Activated naive CD4-positive, alpha-beta T cell treated with anti-CD3 and anti-CD28 coated beads for 36 hours (primary cell): ENCODE measurements around the gene IDH3G. TPM values are rescaled to one million over a fixed set of nuclear protein-coding genes. Genes with fewer than 3 reads are reported as not detected.

Experiments used
- CTCF ChIA-PET: fragments of 350-600 bp; sonication (Branson Sonifier 250); formaldehyde crosslinking; loops from one replicate; lab custom pipeline; 2021; ENCODE audit warnings: antibody characterized with exemption; lab: Charles Lee
- DNase-seq: peaks from one replicate; pipeline ENCODE4 v3.0.0-alpha.2; 2020
- H3K27ac Mint-ChIP-seq: one replicate; pipeline ENCODE4 v1.8.0; 2021; ENCODE audit warnings: mild to moderate bottlenecking, mixed read lengths
- H3K27me3 Mint-ChIP-seq: one replicate; pipeline ENCODE4 v1.8.0; 2021; ENCODE audit warnings: low read depth, mixed read lengths
- H3K36me3 Mint-ChIP-seq: one replicate; pipeline ENCODE4 v1.8.0; 2021; ENCODE audit warnings: low read depth, mixed read lengths
- H3K4me1 Mint-ChIP-seq: one replicate; pipeline ENCODE4 v1.8.0; 2021; ENCODE audit warnings: low read depth, mixed read lengths
- H3K4me3 Mint-ChIP-seq: one replicate; pipeline ENCODE4 v1.8.0; 2021; ENCODE audit warnings: mild to moderate bottlenecking, moderate library complexity, mixed read lengths
- H3K9me3 Mint-ChIP-seq: one replicate; pipeline ENCODE4 v1.8.0; 2021; ENCODE audit warnings: mixed read lengths
- intact Hi-C: fragments of 100-400 bp; cut with micrococcal nuclease; formaldehyde crosslinking; loops from one replicate; pipeline ENCODE4 v1.15.1; 2023
- total RNA-seq, 2 experiments: library from RNA; stranded (reverse); gene quantifications; one replicate each; pipeline ENCODE4 v1.2.3, GENCODE V29; 2021

The IDH3G gene
- total RNA-seq, 2 experiments from 2014 or later, result 46.3 to 49.9 TPM

GRCh38 chrX:153780678-153781427 lies 13.3 kb downstream of the IDH3G start, which contains the start of gene SRPK3:
TSS of gene SRPK3 (plus strand) at chrX:153781041. CDS start at chrX:153781087, 46 bp downstream.
- no peaks in the 10 kb centered on the region for H3K9me3 Mint-ChIP-seq
- CTCF ChIA-PET, result interaction anchor here (0.6 kb wide), 1 partner anchor 172 kb away, joined by 3 read pairs; no protein-coding TSS in a partner anchor
- H3K4me3 Mint-ChIP-seq, result no peak within 1 kb of the TSS

GRCh38 chrX:153779891-153780677 lies 14.1 kb downstream of the IDH3G start:
- no peak for DNase-seq
- Mint-ChIP-seq H3K4me3 (no peak overlapping the region), H3K36me3 (no peaks in the 10 kb centered on the region), H3K9me3 (no peaks in the 10 kb centered on the region), H3K4me1 (peaks cover 8% of the 10 kb centered on the region), H3K27ac (no peak overlapping the region), H3K27me3 (peaks cover 5% of the 10 kb centered on the region)
- CTCF ChIA-PET, result interaction anchor here (0.8 kb wide), 1 partner anchor 114 kb away, joined by 5 read pairs; no protein-coding TSS in a partner anchor
- intact Hi-C loops, result no loop called here

More at GRCh38 chrX:153780678-153781427, 13.3 kb downstream of the IDH3G start, which contains the start of gene SRPK3:
- intact Hi-C loops, result no loop called here
- H3K27ac Mint-ChIP-seq, result no peak within 1 kb of the TSS
- peaks cover 8% of the 10 kb centered on the region for H3K4me1 Mint-ChIP-seq
- H3K27me3 Mint-ChIP-seq, result peaks cover 5% of the 10 kb centered on the region
- H3K36me3 Mint-ChIP-seq, result no peaks in the 10 kb centered on the region
- no peak for DNase-seq

- H3K4me1 Mint-ChIP-seq, result peaks cover 8% of the 10 kb centered on the region
- DNase-seq, result no peak
- no peaks in the 10 kb centered on the region for H3K9me3 Mint-ChIP-seq
- intact Hi-C loops, result no loop called here
- H3K27me3 Mint-ChIP-seq, result peaks cover 5% of the 10 kb centered on the region
- no peak overlapping the region for H3K4me3 Mint-ChIP-seq
- no peak overlapping the region for H3K27ac Mint-ChIP-seq
- CTCF ChIA-PET, result no interaction called here
- no peaks in the 10 kb centered on the region for H3K36me3 Mint-ChIP-seq
These were observed 15.5 kb downstream of the IDH3G start for GRCh38 chrX:153778684-153779101.

- peaks cover 5% of the 10 kb centered on the region for H3K27me3 Mint-ChIP-seq
- CTCF ChIA-PET, result interaction anchor here (0.7 kb wide), 1 partner anchor 171 kb away, joined by 3 read pairs; no protein-coding TSS in a partner anchor
- no peaks in the 10 kb centered on the region for H3K9me3 Mint-ChIP-seq
- no peak overlapping the region for H3K27ac Mint-ChIP-seq
- intact Hi-C loops, result no loop called here
- no peaks in the 10 kb centered on the region for H3K36me3 Mint-ChIP-seq
- H3K4me3 Mint-ChIP-seq, result no peak overlapping the region
- peaks cover 8% of the 10 kb centered on the region for H3K4me1 Mint-ChIP-seq
- DNase-seq, result no peak
These were observed 16.0 kb downstream of the IDH3G start for GRCh38 chrX:153778181-153778580.

GRCh38 chrX:153777261-153778090 lies 16.7 kb downstream of the IDH3G start:
- no peak for DNase-seq
- Mint-ChIP-seq H3K4me1 (peaks cover 8% of the 10 kb centered on the region), H3K4me3 (no peak overlapping the region), H3K36me3 (no peaks in the 10 kb centered on the region), H3K9me3 (no peaks in the 10 kb centered on the region), H3K27ac (no peak overlapping the region), H3K27me3 (peaks cover 5% of the 10 kb centered on the region)
- CTCF ChIA-PET, result interaction anchor here (0.7 kb wide), 1 partner anchor 172 kb away, joined by 3 read pairs; no protein-coding TSS in a partner anchor
- intact Hi-C loops, result no loop called here

GRCh38 chrX:153776611-153777045 lies 17.5 kb downstream of the IDH3G start:
- Mint-ChIP-seq H3K4me1 (peaks cover 8% of the 10 kb centered on the region), H3K9me3 (no peaks in the 10 kb centered on the region), H3K27me3 (peaks cover 5% of the 10 kb centered on the region), H3K4me3 (no peak overlapping the region), H3K27ac (no peak overlapping the region), H3K36me3 (no peaks in the 10 kb centered on the region)
- DNase-seq, result no peak
- intact Hi-C loops, result no loop called here
- CTCF ChIA-PET, result no interaction called here

GRCh38 chrX:153776120-153776599 lies 18.0 kb downstream of the IDH3G start:
- DNase-seq, result no peak
- H3K27ac Mint-ChIP-seq, result no peak overlapping the region
- no peaks in the 10 kb centered on the region for H3K36me3 Mint-ChIP-seq
- no peaks in the 10 kb centered on the region for H3K9me3 Mint-ChIP-seq
- CTCF ChIA-PET, result no interaction called here
- intact Hi-C loops, result no loop called here
- peaks cover 8% of the 10 kb centered on the region for H3K4me1 Mint-ChIP-seq
- peaks cover 5% of the 10 kb centered on the region for H3K27me3 Mint-ChIP-seq
- no peak overlapping the region for H3K4me3 Mint-ChIP-seq

- CTCF ChIA-PET, result interaction anchor here (0.6 kb wide), 1 partner anchor 158 kb away, joined by 3 read pairs; no protein-coding TSS in a partner anchor
- H3K27me3 Mint-ChIP-seq, result peaks cover 5% of the 10 kb centered on the region
- H3K4me1 Mint-ChIP-seq, result peaks cover 8% of the 10 kb centered on the region
- H3K9me3 Mint-ChIP-seq, result no peaks in the 10 kb centered on the region
- intact Hi-C loops, result no loop called here
- H3K36me3 Mint-ChIP-seq, result no peaks in the 10 kb centered on the region
- no peak overlapping the region for H3K27ac Mint-ChIP-seq
- H3K4me3 Mint-ChIP-seq, result no peak overlapping the region
- DNase-seq, result no peak
These were observed 18.7 kb downstream of the IDH3G start for GRCh38 chrX:153775293-153776119.

- CTCF ChIA-PET, result interaction anchor here (0.6 kb wide), 1 partner anchor 158 kb away, joined by 3 read pairs; no protein-coding TSS in a partner anchor
- DNase-seq, result no peak
- Mint-ChIP-seq H3K4me1 (peaks cover under 1% of the 10 kb centered on the region), H3K4me3 (no peak overlapping the region), H3K27ac (no peak overlapping the region), H3K27me3 (no peaks in the 10 kb centered on the region), H3K9me3 (no peaks in the 10 kb centered on the region), H3K36me3 (no peaks in the 10 kb centered on the region)
- intact Hi-C loops, result no loop called here
These were observed 19.4 kb downstream of the IDH3G start for GRCh38 chrX:153774576-153775292.

GRCh38 chrX:153773741-153774575 lies 20.2 kb downstream of the IDH3G start:
- Mint-ChIP-seq H3K9me3 (no peaks in the 10 kb centered on the region), H3K4me3 (no peak overlapping the region), H3K36me3 (no peaks in the 10 kb centered on the region), H3K4me1 (no peaks in the 10 kb centered on the region), H3K27ac (no peak overlapping the region), H3K27me3 (no peaks in the 10 kb centered on the region)
- intact Hi-C loops, result no loop called here
- CTCF ChIA-PET, result no interaction called here
- no peak for DNase-seq
